Fibroblast of skin of back (primary cell): Measurements from ENCODE around the gene HOXC11.

Source experiments
- DNase-seq: peaks from one replicate; pipeline ENCODE4 v3.0.0-alpha.2; 2013

HOXC11 gene

DNA sequence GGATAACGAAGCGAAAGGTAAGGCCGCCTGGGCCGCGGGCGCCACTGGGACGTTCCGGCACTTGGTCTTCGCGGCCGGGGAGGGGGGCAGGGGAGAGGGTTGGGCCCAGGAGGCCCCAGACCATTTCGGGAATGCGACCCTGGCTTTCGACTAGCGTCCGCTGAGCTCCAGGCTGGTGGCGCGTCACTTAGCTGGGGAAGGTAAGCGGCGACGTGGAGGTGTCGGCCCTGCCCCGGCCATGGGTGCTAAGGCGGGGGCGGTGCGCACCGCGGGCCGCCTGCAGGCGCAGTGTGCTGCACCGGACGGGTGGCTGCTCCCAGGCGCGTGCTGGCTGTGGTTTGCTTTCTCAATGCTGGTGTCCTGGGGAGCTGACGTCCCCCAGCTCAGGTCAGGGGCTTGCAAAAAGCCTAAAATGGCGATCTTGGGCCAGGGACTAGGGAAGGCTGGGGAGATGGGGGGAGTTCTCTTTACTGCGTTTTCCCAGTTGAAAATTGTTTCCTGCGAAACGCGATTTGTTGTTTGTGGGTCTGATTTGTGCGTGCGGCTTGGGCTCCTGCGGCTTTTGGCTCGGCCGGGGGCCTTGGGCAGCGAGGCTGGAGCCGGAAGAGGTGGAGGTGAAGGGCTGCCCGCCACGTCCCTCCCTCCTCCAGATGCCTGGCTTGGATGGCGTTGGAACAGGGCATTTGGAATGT, 13.2 kb downstream of the HOXC11 start:
- no peak for DNase-seq

DNA sequence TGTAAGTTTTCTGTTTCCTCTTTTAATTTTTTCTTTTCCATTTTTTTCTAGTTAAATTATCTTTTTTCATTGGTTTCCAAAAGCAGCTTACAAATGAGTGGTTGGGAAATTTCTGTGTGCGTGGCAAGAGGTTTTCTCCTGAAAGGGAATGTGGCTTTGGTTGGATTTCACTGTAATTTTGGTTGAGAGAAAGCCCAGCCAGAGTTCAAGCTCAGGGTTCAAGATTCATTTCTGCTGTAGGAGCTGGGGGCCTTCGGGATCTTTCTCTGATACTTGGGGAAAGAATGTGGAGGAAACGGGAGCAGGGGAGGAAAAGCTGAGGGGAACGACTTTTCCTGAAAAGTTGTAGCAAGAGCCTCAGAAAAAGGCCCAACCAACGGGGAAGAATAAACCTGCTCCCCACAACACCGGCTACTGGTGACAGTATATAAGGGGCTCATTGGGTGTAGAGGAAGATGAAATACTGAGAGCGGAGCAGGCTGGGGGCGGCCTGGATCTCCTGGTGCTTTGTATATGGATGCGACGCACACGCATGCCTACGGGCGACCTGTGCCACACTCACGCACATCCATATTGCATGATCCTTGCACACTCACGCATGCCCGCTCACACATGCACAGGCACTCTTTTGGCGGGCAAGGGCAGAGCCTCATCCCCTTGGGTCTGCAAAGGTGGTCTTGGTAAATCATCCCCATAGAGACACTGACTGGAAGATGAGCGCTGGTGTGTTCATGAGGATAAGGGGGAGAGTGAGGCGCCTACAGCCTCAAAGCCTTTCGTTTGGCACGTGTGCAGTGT, 14.0 kb downstream of the HOXC11 start:
- no peak for DNase-seq

DNA sequence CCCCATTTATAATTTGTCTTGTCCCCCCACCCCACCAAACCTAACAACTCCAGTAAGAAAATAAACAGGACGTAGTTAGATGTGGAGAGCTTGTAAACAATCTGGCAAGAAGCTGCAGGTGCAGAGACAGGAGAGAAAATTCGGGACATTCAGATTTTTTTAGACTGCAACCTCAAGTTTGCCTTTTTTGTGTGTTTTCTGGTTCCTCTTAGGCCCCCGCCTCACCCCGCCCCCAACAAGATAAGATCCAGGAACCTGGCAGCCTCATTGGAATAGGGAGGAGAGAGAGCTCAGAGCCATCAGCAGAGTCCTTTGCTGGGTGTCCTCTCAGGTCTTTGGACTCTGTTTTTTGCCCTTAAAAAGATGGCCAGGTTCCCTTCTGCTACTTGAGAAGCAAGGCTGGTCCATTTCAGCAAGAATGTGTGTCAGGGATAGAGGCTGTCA, 14.9 kb downstream of the HOXC11 start:
- no peak for DNase-seq

DNA sequence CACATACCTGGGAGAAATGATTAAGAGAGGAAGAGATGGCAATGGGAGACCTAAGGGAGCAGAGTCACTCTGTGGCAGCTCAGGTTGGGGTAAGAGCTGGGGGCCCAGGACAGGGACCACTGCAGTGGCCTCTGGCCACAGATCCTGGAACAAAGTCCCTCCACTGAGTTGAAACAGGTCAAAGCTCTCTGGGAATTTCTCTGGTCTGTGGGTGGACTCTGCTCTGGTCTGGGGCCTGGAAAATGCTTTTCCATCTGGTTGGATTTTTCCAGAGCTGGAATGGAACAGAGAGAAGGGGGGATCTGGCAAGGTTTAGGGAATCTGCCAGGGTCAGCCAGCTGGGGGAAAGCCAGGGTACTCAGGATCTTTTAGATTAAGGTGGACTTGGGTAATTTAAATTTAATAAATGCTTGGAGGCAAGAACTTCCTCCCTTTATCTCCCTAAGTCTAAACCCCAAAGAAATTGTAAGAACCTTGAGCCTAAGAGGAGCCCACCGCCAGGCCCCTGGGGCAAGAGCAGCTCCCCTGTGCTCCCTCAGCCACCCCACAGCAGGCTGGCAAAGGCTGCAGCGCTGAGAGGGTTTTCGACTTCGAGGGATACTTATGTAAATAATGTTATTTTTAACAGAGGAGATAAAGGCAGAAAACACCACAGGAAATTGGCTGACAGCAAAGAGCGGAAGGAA, 15.8 kb downstream of the HOXC11 start:
- DNase-seq: no peak

DNA sequence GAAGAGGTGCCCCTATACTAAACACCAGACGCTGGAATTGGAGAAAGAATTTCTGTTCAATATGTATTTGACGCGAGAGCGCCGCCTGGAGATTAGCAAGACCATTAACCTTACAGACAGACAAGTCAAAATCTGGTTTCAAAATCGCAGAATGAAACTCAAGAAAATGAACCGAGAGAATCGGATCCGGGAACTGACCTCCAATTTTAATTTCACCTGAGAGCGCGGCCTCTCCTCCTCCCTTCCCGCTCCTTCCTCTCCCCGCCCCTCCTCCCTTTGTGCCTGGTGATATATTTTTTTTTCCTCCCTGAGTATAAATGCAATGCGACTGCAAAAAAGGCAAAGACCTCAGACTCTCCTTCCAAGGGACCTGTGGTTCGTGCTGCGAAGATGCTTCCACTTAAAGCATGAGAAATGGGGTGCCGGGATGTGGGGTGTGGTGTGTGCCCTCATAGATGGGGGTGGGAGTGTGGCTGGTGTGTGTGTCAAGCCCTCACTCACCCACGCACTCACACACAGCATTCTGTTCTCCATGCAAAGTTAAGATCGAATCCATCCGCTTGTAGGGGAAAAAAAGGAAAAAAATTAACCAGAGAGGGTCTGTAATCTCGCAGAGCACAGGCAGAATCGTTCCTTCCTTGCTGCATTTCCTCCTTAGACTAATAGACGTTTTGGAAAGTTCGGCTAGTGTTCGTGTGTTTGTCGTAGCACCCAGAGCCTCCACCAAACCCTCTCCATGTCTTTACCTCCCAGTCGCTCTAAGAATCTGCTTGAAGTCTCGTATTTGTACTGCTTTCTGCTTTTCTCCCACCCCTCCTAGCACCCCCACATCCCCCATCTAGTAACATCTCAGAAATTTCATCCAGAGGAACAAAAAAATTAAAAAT, 16.5 kb downstream of the HOXC11 start:
- DNase-seq: no peak

DNA sequence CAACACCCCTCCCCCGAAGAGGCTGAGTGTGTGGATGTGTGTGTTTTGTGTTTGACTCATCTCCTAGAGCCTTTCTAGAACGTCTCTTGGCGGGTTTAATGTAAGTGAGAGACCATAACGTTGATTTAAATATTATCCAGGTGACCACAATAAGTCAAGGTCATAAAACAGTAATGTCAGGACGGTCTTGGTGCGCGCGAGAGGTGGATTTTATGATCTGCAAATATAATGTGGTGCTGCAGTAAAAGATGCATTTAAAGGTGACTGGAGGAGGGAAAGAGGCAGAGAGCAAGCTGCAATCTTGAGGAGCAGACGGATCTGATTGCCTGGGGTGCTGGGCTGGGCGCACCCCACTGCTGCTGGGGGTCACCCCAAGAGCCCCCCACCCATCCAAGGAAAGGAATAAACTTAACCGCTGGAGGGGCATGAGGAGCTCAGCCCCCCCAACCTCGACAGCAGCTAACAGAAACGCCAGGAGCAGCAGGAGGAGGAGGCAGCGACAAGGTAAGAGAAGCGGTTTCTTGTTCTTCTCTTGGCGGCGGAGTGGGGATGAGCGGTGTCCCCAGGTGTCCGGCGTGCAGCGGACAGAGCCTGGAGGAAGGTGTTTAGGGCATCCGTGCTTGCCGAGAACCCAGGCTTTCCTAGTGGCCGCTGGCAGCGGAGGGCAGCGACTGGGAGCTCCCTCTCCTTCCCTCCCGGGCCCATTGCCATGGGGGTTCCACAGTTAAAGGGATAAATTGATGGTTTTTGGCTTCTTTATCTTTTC, 17.6 kb downstream of the HOXC11 start:
- no peak for DNase-seq

DNA sequence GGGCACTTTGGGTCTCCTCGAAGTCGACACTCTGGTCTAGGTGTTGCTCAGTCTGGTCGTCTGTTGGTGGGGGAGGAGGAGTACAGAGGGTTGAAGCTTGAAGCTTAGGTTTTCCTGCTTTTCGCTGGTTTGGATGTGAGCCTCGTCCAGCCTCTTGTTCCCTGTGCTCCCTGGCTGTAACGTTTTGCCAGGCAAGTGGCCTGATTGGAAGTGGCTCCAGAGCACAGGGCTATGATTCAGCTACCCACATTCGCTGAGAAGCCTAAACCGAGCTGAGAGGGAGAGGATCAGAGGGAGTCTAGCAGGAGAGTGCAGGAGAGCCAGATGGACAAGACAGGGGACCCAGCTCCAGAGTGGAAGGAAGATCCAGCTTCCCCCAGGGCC, 18.1 kb downstream of the HOXC11 start:
- DNase-seq: no peak

DNA sequence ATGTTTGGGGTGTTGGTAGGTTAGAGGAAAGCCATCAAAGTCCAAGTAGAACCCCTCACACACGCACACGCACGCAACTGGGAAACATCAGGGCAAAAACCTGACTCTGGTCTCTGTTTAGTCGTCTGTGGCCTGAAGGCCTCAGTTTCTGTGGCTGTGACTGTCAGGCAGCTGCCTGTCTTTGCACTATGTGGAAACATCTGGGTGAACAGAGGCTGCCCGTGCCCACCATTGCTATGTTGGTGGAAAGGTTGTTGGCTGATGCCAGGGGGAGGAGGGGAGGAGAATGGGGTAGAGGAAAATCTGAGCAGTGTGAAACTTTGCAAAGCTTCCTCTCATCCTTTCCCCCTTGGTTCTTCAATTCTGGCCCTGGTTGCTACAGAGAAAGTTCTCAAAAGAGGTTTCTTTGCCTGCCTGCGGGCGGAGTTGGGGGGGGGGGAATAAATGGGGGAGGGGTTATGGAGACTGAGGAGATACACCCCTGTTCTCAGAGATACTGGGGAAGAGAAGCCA, 19.5 kb downstream of the HOXC11 start:
- DNase-seq: no peak

DNA sequence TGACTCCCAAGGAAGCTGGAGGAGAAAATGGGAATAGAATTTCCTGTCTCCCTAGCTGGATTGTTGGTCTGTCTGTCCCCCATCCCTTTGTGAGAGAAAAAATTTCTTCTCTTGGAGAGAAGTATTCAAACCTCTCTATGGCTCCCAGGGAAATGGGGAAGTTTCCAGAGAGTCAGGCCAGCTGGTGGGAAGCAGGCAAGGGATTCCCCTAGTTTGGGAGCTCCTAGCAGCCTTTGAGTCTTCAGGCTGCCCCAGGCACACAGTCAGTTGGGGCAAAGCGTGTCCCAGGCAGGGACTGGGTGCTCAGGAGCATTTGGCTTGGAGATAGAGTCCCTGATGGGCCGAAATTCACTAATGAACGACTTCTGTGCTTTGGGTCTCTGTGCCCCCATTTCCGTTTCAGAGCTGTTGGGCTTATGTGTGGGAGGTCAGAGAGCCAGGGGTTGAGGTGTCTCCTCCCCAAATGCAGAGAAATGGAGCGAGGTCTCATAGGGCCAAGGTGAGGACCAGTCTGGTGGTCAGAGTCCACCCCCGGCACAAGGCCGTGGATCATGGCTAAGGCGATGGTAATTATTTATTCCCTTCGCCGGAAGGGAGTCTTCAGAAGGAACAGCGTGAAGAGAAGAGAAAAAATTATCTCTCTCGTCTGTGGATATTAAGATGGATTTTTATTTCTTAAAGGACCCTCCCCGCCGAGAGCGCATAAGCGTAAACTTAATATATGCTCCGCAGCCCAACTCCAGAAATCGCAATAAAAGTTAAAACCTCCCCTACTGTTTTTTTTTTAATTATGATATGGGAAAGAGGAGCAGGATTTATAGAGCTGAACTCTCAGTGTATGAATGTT, 20.5 kb downstream of the HOXC11 start:
- DNase-seq: no peak

DNA sequence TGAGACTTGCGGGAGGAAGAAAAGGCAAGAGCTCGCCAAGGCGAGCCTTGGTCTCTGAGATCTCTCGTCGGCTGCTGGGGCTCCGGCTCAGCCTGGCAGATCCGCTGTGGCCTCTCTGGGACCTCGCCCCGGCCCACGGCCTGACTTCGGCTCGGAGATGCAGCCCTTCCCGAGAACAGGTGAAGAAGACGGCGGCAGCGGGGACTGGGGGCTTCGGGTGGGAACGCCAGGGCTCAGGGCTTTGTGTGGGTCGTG, 21.0 kb downstream of the HOXC11 start:
- DNase-seq: no peak

DNA sequence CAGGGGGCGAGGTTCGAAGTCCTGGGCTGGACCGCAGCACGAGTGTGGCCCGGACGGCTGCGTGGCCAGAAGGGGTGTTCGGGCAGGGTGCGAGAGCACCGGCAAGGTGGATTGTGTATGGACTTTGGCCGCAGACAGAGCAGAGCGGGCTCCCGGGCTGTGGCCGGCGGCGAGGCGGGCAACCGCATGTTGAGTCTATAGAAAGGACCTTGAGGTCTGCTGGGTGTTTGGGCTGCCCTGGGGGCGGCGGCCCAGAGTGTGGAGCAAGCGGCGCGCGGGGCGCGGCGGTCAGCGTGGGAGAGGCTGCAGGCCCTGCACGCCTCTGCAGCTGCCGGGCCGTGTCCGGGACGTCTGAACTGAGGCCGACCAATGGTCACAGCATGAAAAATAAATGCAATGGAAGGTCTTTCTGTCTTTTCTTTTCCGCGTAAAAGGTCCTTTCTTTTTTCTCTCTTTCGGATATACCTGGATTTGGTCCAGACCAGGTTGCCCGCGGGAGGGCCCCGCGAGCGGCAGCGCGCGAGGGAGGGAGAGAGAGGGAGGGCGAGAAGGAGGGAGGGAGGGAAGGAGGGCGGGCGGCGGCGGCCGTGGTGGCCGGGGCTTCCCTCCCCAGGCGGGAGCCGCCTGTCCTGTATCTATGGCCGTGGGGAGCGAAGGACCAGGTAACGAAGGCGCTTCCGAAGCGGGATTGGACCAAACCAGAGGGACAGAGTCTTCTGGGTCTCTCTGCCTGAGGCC, 21.5 kb downstream of the HOXC11 start:
- DNase-seq: no peak

DNA sequence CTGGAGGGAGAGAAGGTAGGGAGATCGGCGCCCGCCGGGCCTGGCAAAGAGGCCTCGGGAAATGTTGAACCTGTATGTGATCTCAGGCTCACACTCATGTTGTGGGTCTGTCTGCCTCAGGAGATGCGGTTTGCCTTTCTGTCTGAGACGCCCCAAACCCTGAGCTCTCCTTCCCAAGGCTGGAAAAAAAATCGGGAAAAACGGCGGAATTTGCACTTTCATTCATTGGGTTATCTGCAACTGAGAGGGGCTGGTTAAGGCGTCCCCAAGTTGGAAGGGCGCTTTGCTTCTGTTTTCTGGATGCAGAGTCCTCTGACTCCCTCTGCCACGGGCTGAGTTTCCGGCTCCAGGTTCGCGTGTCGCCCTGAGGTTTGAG, 22.1 kb downstream of the HOXC11 start:
- no peak for DNase-seq

DNA sequence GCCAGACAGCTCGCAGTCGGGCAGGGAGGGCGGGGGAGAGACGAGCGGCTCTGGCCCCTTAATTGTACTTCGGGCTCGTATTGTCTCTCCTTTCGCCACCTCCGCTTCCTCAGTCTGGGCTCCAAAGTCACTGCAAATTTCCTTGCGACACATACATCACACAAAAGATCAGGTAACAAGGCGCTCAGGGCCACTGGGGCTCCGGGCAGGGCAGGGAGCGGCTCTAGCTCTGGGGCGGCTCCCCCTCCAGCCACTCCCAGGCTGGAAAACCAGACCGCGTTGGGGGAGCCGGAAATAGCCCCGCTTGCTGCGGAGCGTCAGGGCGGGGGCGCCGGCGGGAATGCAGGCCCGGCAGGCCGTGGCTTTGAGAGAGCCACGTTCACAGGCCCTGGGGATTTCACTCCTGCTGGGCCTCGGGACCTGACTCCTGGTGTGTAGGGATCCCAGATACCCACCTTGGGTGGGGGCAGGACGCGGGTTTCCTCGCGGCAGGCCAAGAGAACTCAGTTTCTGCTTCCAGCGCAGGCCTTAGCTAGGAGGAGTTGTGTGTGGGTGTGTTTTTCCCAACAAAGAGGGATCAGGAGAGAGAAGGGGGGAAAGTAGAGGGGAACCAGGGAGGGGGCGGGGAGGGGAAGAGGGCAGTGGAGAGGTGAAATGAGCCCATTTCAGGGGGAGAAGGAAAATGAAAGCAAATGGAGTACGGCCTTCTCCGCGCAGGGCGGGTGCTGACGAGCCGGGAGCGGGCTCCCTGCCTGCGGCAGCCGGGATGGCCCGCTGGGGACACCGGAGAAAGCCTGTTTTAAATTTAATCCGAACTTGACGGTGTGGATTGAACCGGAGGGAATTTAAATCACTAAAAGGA, 22.7 kb downstream of the HOXC11 start:
- no peak for DNase-seq

DNA sequence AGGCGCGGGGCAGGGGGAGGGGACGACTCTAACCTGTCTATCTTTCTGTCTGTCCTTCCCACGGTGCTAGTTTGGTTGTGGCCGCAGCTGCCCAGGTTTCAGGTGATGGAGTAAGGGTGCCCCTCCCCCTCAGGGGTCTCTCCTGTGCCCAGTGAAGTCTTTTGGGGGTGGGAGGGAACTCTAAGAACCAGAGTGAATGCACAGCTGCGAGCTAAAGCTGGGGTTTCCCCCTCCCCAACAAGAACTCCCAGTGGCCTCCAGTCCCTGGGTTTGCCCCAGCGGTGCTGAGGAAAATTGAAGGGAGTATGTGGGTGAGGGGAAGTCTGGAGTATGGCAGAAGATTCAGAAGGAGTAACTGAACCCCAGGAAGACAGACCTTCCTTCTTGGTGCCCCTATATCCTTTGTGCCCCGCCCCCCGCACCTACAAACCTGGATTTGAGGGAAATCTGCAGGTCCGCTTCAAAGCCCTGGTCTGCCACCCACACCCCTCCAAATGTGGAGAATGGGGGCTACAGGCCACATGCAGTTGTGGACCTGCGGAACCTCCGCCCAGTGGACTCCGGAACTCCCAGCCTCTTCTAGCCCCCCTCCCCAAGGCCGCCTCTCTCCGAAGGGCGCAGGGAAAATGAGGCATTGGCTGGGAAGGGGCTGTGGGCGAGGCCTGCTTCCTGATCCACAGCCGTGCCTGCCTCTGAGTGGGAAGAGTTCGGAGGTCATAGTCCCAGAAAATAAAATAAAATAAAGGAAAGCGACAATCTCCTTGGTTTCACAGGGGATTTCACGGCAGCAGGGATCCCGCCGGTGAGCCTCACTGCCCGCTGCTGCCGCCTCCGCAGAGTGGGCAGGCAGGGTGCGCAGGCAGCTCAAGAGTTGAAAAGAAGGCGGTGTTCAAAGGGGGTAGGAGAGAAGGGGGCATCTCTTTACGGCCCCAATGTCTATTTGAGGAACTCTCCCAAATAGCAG, 23.6 kb downstream of the HOXC11 start:
- DNase-seq: no peak

DNA sequence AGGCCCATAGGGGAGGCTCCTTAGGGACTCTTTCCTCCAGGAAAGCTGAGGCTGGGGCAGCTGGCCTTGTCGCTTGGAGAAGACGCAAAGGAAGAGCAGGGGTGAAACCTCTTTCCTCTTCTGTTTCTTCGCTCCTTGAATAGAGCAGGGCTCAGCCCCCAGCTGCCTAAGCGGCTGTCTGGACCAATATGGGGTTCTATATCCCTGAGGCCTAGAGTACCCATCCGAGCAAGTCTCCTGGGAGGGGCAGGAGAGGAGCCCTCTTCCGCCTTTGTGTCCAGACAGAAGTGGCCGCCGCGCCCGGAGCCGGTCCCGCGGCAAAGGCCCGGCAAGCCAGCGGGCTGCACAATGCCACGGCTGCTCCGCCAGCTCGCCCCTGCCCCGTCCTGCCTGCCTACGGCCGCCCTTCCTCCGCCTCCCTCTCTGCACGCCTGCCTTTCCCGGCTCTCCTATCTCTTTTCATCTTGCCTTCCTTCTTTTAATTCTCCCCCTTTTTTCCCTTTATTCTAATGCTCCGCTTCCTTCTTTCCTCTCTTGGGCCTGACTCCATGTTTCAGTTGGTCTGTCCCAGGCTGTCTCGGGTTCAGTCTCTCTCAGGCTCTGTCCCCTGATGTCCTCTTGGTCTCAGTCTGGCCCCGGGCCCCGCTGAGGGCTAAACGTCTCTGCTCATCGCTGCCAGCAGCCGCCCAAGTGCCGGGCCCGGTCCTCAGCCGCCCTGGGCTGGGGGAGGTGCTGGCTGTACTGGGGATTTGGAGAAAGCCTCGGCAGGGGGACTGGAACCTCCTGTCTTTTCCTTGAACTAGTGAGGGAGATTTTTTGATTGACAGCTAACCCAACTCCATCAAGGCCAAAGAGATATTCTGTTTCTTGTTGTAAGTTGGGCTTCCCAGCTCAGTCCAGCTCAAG, 24.5 kb downstream of the HOXC11 start:
- no peak for DNase-seq

DNA sequence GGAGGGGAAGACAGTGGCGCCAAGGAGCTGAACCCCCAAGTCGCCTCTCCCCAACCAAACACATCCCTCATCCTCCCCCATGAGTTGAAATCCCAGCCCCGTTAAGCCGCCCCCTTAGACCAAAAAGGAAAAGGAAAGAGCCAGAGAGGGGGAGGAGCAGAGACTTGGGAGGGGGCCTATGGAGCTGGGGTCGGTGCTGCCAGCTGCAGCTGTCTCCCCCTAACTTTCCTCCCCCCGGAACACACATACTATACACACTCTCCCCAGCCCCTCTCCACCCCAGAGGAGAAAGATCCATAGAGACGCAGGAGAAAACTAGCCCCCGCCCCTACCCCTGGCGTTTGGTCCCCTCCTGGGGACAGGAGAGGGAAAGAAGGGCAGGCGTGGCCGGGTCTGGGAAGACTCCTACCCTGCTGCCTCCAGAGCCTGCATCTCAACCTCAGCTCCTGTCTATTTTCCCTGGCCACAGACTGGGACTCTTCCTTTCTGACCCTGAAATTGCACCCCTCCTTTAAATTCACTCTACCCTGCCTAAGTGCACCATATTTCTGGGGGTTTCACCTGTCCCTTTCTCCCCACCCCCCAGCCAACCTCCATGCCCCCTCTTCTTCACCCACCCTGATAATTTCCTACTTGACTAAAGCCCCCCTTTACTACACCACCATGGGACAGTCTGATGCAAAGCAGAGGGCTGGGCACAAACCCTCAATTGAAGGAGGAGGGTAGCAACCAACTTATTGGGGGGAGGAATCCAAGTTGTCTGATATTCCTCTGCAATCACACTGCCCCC, 25.4 kb downstream of the HOXC11 start:
- no peak for DNase-seq
